SIG-M5 treated with dmso at 0.1 percent for 504 hours (cell line): ENCODE measurements around the gene NRG3.

ENCODE experiments used
- DNase-seq: peaks from one replicate; lab custom pipeline; 2025; ENCODE audit not compliant: unreplicated experiment; lab: John Stamatoyannopoulos, UW

The NRG3 gene

GRCh38 chr10:81874875-81875466, at the start of gene NRG3:
Gene NRG3 (plus strand): TSS chr10:81875194.
- no peak for DNase-seq

DNA sequence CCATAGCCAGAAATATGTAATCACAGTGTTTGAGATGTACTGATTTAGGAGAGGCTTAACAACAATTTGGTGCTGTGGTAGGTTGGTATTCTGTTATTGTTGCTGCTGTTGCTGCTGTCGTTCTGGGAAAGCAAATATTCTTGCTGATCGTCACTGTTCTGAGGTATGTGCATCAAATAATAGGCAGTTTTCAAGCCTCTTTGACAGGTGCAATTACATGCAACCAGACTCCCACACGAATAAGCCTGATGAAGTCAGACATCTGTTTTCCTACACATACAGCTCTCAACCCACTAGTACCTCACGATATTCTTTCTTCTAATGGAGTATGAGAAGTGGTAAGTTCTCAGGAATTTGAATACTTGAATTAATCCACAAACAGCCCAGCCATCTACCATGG, 46.7 kb upstream of the NRG3 start:
- no peak for DNase-seq

DNA sequence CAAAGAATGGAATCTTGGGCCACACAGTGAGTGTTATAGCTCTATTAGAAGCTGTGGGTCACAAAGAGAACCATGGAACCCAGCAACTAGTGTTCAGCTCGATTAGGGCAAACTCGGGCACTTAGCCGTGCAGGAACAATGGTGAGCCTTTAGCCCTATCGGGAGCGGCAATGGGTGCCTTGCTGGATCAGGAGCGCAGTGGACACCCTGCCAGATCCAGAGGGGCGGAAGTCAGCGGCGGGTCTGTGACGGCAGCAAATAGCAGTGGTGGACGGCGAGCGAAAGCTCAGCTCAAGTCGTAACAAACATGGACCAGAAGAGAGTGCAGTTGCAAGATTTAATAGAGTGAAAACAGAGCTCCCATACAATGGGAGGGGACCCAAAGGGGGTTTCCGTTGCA, 43.9 kb upstream of the NRG3 start:
- no peak for DNase-seq

GRCh38 chr10:81838950-81839349, 36.0 kb upstream of the NRG3 start:
- DNase-seq = no peak

- no peak for DNase-seq
Observed at GRCh38 chr10:81843042-81843441, 32.0 kb upstream of the NRG3 start.

DNA sequence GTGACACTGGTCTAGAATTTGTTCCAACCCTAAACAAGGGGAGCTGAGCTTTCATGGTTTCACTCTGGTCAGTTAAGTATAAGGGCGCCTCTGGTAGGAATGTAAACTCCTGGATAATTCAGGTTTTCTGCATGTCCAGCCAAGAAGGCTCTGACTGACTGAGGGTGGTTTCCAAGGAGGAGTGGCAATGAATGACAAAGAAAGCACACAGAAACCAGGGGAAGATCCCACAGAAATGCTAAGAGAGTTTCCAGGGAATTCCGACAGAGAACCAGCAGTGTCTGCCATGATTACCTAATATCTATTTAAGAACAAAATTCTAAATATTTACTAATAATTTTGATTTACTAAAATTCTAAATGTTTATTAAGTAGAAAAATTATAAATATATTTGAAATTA, 27.3 kb upstream of the NRG3 start:
- DNase-seq = no peak

GRCh38 chr10:81848514-81848913, 26.5 kb upstream of the NRG3 start:
- no peak for DNase-seq

GRCh38 chr10:81848931-81849330, 26.1 kb upstream of the NRG3 start:
- DNase-seq = no peak

DNA sequence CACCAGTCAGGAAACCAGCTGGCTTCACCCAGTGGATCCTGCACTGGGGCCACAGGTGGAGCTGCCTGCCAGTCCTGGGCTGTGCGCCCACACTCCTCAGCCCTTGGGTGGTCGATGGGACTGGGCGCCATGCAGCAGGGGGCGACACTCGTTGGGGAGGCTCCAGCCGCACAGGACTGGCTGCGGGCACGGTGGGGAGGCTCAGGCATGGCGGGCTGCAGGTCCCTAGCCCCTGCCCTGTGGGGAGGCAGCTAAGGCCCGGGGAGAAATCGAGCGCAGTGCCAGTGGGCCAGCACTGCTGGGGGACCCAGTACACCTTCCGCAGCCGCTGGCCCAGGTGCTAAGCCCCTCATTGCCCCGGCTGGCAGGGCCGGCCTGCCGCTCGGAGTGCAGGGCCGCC, 12.4 kb upstream of the NRG3 start:
- no peak for DNase-seq

DNA sequence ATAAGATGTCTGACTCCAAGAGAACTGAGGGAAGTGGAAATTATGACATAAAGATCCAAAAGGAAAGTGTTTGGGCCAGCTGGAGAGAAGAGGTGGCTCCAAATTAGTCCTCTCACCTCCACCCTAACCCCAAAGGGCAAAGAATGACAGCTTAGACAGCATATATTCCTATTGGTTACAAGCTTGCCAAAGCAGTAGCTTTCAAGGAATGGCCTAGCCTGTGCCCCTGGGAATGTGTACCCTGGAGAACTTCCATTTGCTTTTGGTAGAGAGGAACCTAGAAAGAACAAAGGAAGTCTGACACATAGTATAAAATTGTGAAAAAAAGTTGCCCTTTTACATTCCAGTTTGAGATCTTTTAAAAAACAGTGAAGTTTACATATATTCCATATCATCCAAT, 11.2 kb upstream of the NRG3 start:
- DNase-seq = no peak

- DNase-seq = no peak
Observed at GRCh38 chr10:81865581-81865980, 9.4 kb upstream of the NRG3 start.

- DNase-seq = no peak
Observed at GRCh38 chr10:81866753-81867152, 8.2 kb upstream of the NRG3 start.

DNA sequence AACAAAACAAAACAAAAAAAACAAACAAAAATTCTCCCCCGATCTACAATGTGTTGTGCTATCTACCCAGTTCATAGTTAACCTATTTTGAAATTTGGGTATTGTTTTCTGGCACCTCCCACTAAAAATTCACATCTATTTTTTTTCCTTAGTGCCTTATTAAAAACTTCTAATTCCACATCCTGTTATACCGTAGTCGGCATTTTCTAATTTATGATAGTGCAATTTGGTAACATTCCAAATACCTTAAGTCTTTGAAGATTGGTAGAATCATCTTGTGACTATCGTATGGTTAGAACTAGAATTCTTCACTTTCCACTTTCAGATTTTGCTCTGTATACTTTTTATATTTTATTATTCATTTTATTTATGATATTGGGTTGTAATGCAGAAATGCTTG, 4.5 kb upstream of the NRG3 start:
- no peak for DNase-seq

DNA sequence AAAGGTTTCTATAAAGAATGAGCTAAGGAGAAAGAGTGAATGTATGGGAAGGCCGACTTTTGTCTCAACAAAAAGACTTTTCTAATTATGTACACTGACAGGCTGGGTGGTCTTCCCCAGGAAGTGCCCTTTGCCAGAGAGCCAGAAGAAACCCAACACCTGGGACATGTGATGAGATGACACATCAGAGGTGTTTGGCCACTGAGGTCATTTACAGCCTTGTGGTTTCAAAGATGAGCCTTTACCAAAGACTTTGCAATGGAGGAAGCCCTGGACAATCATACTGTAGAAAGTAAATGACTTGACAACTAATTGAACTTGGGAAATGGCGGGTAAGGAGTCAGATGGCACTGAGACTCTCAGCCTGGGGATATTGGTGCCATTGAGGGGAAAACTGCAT, 3.4 kb upstream of the NRG3 start:
- DNase-seq = no peak

GRCh38 chr10:81872206-81872862, 2.7 kb upstream of the NRG3 start:
- DNase-seq = no peak

- DNase-seq = no peak
Observed at GRCh38 chr10:81873231-81873931, 1.6 kb upstream of the NRG3 start.

GRCh38 chr10:81873932-81874816, 820 bp upstream of the NRG3 start:
- DNase-seq = peak; percentile 1

- DNase-seq = no peak
Observed at GRCh38 chr10:81875467-81876252, 666 bp downstream of the NRG3 start.

- no peak for DNase-seq
Observed at GRCh38 chr10:81876253-81877077, 1.5 kb downstream of the NRG3 start.

DNA sequence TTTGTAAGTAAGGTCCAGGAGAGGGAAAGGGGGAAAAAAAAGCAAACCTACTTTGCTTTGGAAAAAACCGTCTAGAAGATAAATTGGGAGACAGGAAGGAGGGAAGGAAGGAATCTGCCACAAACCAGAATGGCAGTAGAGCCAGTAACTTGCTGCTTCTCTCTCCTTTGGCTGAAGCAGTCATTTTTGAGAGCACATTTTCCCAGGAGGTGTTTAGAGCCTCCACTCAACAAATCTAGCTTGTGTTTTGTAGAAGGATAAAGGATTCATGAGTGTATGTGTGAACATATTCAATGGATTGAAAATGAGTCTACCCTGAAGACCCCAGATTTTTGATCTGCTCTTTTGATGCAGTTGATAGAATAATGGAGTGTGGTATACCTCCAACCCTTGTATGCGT, 2.6 kb downstream of the NRG3 start:
- DNase-seq = no peak
